AG04450 (cell line): ENCODE results near the gene CFAP43. TPM values are rescaled to one million over a fixed set of nuclear protein-coding genes. Genes with fewer than 3 reads are reported as not detected.

Experiments
- CTCF ChIA-PET: fragments of 300-600, 350-600 bp; formaldehyde crosslinking; extraction: SDS; loops from one replicate; lab custom pipeline; 2022; ENCODE audit warnings: antibody characterized with exemption, inconsistent platforms; lab: Charles Lee
- POLR2A ChIA-PET: fragments of 350-600 bp; formaldehyde crosslinking; extraction: SDS; loops from one replicate; lab custom pipeline; 2021; ENCODE audit warnings: antibody characterized with exemption, inconsistent platforms; lab: Yijun Ruan, JAX
- DNase-seq: peaks from one replicate; pipeline ENCODE4 v3.0.0-alpha.2; 2011; ENCODE audit warnings: low read depth, low spot score
- H3K27ac ChIP-seq: one replicate; pipeline ENCODE4 v1.5.1; 2012; ENCODE audit warnings: low read depth, low read length, control low read depth
- H3K27me3 ChIP-seq: one replicate; pipeline ENCODE4 v1.6.0; 2012; ENCODE audit warnings: low read length; ENCODE audit not compliant: control insufficient read depth, insufficient read depth
- H3K4me3 ChIP-seq: 2 replicates; pipeline ENCODE4 v1.5.1; 2011; ENCODE audit warnings: mild to moderate bottlenecking, low read depth, low read length, control low read depth
- H3K9me3 ChIP-seq: 2 replicates; pipeline ENCODE4 v1.5.1; 2012; ENCODE audit warnings: low read length; ENCODE audit not compliant: control insufficient read depth, insufficient read depth
- CTCF ChIP-seq: IDR thresholded peaks from 2 replicates; pipeline ENCODE4 v1.5.1; 2011; ENCODE audit warnings: low read depth, low read length, control low read depth, inconsistent platforms
- polyA plus RNA-seq: library from polyadenylated mRNA; depleted of rRNA; stranded (reverse); fragments of >200 nt; gene quantifications from 2 replicates; pipeline ENCODE4 v1.2.3, GENCODE V29; 2011

The CFAP43 gene
- polyA plus RNA-seq, 1 experiment = 0.07 TPM

GRCh38 chr10:104268713-104269645 lies 36.8 kb upstream of the CFAP43 start, which contains the start of gene GSTO2:
GSTO2 (plus strand) TSS chr10:104269184; CDS start chr10:104274916, 5,732 bp downstream.
- ChIA-PET CTCF (interaction anchor here (1.0 to 12.7 kb wide), 5 partner anchors 22 to 147 kb away, joined by 3 to 292 read pairs (median 4); partner anchors contain the start of gene SFR1), POLR2A (interaction anchor here (0.6 to 1.0 kb wide), 2 partner anchors 9 to 37 kb away, joined by 4 read pairs; no protein-coding TSS in a partner anchor)
- Histone ChIP-seq H3K4me3 (peak within 1 kb of the TSS; percentile 77), H3K27me3 (no peaks in the 10 kb centered on the region), H3K27ac (peak within 1 kb of the TSS; percentile 80), H3K9me3 (peaks cover 12% of the 10 kb centered on the region; the same call in 1 of the 2 replicates)
- peak; percentile 95 for DNase-seq
- TF ChIP-seq CTCF = no peak

GRCh38 chr10:104268405-104268712 lies 36.2 kb upstream of the CFAP43 start:
- CTCF ChIA-PET = interaction anchor here (3.4 kb wide), 1 partner anchor 24 kb away, joined by 20 read pairs; no protein-coding TSS in a partner anchor
- no peak for DNase-seq
- peak overlapping the region; percentile 80 for H3K27ac ChIP-seq
- H3K4me3 ChIP-seq = peak overlapping the region; percentile 77
- H3K9me3 ChIP-seq = peaks cover 12% of the 10 kb centered on the region; the same call in 1 of the 2 replicates
- POLR2A ChIA-PET = interaction anchor here (0.6 to 1.0 kb wide), 2 partner anchors 9 to 37 kb away, joined by 4 read pairs; no protein-coding TSS in a partner anchor
- no peaks in the 10 kb centered on the region for H3K27me3 ChIP-seq
- TF ChIP-seq CTCF = no peak

GRCh38 chr10:104267721-104268404 lies 35.7 kb upstream of the CFAP43 start:
- CTCF ChIA-PET = interaction anchor here (1.1 to 3.4 kb wide), 2 partner anchors 24 to 223 kb away, joined by 3 to 20 read pairs; no protein-coding TSS in a partner anchor
- POLR2A ChIA-PET = no interaction called here
- Histone ChIP-seq H3K27ac (no peak overlapping the region), H3K4me3 (peak overlapping the region; percentile 77), H3K9me3 (peaks cover 12% of the 10 kb centered on the region; the same call in 1 of the 2 replicates), H3K27me3 (no peaks in the 10 kb centered on the region)
- TF ChIP-seq CTCF = no peak
- DNase-seq = no peak

GRCh38 chr10:104264783-104265182 lies 32.6 kb upstream of the CFAP43 start:
- ChIA-PET POLR2A (no interaction called here), CTCF (interaction anchor here (0.9 to 1.1 kb wide), 2 partner anchors 10 to 27 kb away, joined by 4 to 5 read pairs; no protein-coding TSS in a partner anchor)
- Histone ChIP-seq H3K27me3 (no peaks in the 10 kb centered on the region), H3K9me3 (peaks cover 8% of the 10 kb centered on the region; the same call in 1 of the 2 replicates), H3K4me3 (no peak overlapping the region), H3K27ac (no peak overlapping the region)
- no peak for DNase-seq
- TF ChIP-seq CTCF = no peak
